SU-DHL-6 (cell line): ENCODE results near the gene BRAT1.

Experiments used
- EZH2phosphoT487 ChIP-seq: fragments of 200-600 bp; sonication (generic), shearing (Covaris generic); conservative IDR thresholded peaks from 2 replicates; pipeline ENCODE4 v1.6.1; 2018; ENCODE audit warnings: mild to moderate bottlenecking, antibody characterized with exemption, low read length, moderate library complexity, mixed read lengths
- TF ChIP-seq, protein P1 (sequence below): fragments of 200-600 bp; sonication (generic); IDR thresholded peaks from one replicate; pipeline ENCODE4 v1.5.1; 2017; ENCODE audit warnings: antibody characterized with exemption, mild to moderate bottlenecking, low read length, moderate library complexity; ENCODE audit not compliant: insufficient read depth, poor library complexity, severe bottlenecking

DNA sequence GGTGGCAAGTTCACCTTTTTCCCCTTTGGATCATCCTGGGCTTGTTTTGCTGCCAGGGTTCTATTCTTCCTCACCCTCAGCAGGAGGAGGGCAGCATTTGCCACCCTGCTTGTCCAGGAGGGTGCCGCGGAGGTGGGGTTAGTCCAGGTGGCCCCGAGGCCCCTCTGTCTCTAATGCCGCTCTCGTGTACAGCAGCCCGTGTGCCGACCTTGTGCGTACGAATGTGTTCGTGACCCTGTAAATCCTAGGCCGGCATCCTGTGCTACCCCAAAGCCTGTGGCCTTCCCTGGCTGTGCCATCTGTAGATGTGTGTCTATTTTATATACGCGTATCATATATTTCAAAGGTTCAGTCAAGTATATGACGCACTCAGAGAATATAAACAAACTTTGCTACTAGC lies 14.1 kb upstream of the BRAT1 start:
- TF ChIP-seq, protein P1, sequence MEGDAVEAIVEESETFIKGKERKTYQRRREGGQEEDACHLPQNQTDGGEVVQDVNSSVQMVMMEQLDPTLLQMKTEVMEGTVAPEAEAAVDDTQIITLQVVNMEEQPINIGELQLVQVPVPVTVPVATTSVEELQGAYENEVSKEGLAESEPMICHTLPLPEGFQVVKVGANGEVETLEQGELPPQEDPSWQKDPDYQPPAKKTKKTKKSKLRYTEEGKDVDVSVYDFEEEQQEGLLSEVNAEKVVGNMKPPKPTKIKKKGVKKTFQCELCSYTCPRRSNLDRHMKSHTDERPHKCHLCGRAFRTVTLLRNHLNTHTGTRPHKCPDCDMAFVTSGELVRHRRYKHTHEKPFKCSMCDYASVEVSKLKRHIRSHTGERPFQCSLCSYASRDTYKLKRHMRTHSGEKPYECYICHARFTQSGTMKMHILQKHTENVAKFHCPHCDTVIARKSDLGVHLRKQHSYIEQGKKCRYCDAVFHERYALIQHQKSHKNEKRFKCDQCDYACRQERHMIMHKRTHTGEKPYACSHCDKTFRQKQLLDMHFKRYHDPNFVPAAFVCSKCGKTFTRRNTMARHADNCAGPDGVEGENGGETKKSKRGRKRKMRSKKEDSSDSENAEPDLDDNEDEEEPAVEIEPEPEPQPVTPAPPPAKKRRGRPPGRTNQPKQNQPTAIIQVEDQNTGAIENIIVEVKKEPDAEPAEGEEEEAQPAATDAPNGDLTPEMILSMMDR: no peak
- no peak for TF ChIP-seq EZH2phosphoT487
